DND-41 (cell line): ENCODE data around the gene RAMP3.

Experiments used
- EZH2 ChIP-seq: IDR thresholded peaks from 3 replicates; pipeline ENCODE4 v1.6.1; 2012; ENCODE audit warnings: borderline replicate concordance, low read depth, mild to moderate bottlenecking, moderate library complexity, low read length, inconsistent platforms; ENCODE audit not compliant: severe bottlenecking
- TF ChIP-seq, protein P1 (sequence below): IDR thresholded peaks from 2 replicates; pipeline ENCODE4 v1.5.1; 2012; ENCODE audit warnings: borderline replicate concordance, low read length, moderate library complexity, mild to moderate bottlenecking; ENCODE audit not compliant: poor library complexity, severe bottlenecking; ENCODE audit errors: extremely low read depth

DNA sequence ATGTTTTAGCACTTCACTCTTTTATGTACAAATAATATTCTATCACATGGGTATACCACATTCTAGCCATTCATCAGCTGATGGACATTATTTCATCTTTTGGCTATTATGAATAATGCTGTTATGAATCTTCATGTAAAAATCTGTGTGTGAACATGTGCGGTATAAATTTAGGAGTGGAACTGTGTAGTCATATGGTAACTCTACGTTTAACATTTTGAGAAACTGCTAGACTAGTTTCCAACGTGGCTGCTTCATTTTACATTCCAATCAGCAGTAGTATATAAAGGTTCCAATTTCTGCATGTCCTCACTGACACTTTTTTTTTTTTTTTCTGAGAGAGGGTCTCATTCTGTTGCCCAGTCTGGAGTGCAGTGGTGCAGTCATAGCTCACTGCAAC is 8.3 kb downstream of the RAMP3 start:
- TF ChIP-seq, protein P1, sequence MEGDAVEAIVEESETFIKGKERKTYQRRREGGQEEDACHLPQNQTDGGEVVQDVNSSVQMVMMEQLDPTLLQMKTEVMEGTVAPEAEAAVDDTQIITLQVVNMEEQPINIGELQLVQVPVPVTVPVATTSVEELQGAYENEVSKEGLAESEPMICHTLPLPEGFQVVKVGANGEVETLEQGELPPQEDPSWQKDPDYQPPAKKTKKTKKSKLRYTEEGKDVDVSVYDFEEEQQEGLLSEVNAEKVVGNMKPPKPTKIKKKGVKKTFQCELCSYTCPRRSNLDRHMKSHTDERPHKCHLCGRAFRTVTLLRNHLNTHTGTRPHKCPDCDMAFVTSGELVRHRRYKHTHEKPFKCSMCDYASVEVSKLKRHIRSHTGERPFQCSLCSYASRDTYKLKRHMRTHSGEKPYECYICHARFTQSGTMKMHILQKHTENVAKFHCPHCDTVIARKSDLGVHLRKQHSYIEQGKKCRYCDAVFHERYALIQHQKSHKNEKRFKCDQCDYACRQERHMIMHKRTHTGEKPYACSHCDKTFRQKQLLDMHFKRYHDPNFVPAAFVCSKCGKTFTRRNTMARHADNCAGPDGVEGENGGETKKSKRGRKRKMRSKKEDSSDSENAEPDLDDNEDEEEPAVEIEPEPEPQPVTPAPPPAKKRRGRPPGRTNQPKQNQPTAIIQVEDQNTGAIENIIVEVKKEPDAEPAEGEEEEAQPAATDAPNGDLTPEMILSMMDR: no peak
- no peak for TF ChIP-seq EZH2
